Stimulated activated CD4-positive, alpha-beta T cell treated with anti-CD3 and anti-CD28 coated beads, Interleukin-12 subunit alpha, Interleukin-12 subunit beta, amount 100 ng/mL, for 4 hours (primary cell): Measurements from ENCODE around the gene RFPL2.
"Not testable (repeated sequence)": the region's sequence is repeated elsewhere in the genome, so short reads cannot be mapped to it uniquely, and the experiment has no call there.

Experiments
- DNase-seq: peaks from one replicate; pipeline ENCODE4 v3.0.0-alpha.2; 2020

Gene RFPL2

GRCh38 chr22:32160411-32160810 is 44.5 kb downstream of the RFPL2 start:
- DNase-seq = not testable (repeated sequence)

- DNase-seq = no peak
Measured at GRCh38 chr22:32158712-32159533, 46.0 kb downstream of the RFPL2 start, which contains the start of gene C22orf42. C22orf42 (minus strand) TSS chr22:32159303; CDS start chr22:32159215, 88 bp downstream.

DNA sequence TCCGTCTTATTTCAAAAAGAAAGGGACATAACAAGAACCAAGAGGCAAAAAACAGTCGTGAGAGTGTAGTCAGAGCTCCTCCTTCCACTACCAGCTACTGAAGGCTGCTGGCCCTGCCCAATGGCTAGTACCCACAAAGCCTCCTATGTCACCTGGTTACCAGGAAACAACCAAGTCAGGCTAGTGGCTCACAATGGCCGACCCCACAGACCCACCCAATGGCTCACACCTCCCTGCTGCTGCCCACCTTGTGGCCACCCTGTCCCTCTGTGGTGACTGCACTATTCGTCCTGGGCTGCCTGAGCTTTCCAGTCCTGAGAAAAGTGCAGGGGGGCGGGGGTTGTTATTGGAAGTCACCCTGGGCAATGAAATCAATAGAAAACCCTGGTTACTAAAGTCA is 47.2 kb downstream of the RFPL2 start:
- not testable (repeated sequence) for DNase-seq

DNA sequence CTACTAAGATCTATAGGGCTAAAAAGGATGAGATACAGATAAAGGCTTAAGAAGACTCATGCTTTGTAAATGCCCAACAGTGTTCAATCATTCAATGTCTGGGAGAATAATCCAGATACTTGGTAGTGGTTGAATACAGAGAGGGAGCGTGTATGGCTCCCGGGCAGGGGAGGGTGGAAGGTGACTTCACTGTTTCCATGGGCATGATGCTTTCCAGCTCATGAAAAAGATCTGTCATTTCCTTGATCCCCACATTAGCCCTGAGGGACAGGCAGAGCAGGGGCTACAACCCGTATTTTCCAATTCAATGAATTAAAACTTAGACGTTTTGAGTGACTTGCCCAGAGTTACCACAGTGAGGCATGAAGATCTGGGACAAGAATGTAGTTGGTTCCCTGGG is 50.1 kb downstream of the RFPL2 start:
- DNase-seq = not testable (repeated sequence)

DNA sequence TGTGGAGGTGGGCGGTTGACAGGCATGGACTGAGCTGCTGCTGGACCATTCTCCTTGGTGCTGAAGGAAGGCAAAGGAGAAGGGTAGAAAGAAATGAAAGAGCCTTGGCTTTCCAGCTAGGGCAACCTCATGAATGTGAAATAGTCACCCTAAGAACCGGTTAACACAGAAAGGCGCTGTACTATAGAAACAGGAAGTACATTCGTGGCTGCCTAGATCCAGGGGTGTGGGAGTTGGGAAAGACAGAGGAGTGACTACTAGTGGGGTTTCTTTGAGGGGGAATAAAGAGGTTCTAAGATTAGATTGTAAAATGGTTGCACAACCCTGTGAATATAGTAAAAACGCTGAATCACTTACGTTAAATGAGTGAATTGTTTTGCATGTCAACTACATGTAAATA is 53.2 kb downstream of the RFPL2 start:
- DNase-seq = not testable (repeated sequence)

DNA sequence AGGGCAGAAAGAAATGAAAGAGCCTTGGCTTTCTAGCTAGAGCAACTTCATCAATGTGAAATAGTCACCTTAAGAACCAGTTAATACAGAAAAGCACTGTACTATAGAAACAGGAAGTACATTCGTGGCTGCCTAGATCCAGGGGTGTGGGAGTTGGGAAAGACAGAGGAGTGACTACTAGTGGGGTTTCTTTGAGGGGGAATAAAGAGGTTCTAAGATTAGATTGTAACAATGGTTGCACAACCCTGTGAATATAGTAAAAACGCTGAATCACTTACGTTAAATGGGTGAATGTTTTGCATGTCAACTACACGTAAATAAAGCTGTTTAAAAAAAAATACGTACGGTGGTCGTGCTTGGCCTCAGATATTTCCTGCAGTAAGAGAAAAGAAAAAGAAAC is 54.2 kb downstream of the RFPL2 start:
- not testable (repeated sequence) for DNase-seq

DNA sequence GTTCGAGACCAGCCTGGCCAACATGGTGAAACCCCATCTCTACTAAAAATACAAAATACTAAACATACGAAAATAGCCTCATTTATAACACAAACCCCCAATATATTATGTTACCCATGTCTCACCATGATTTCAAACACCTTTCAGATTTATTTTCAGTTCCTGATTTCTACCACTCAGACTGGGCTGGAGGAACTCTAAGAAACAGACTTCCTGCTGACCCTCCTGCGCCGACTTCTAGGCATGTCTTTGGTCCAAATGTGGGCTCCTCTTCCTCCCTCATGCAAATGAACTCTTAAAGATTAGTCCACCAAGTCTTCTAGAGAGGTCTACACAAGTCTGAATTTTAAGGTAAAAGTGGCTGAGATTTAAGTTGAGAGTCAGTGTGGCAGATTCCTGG is 56.5 kb downstream of the RFPL2 start:
- DNase-seq = not testable (repeated sequence)

DNA sequence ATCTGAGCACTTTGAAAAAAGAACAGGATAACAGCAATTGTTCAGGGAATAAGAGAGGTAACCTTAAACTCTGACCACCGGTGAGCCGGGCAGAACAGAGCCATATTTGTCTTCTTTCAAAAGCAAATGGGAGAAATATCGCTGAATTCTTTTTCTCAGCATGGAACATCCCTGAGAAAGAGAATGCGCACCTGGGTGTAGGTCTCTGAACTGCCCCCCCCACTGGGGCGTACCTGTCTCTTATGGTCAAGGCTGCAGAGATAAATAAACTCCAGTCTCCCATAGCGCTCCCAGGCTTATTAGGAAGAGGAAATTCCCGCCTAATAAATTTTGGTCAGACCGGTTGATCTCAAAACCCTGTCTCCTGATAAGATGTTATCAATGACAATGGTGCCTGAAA is 57.7 kb downstream of the RFPL2 start:
- not testable (repeated sequence) for DNase-seq

GRCh38 chr22:32144496-32145274 is 60.2 kb downstream of the RFPL2 start:
- no peak for DNase-seq

GRCh38 chr22:32142600-32142999 is 62.3 kb downstream of the RFPL2 start:
- no peak for DNase-seq

- not testable (repeated sequence) for DNase-seq
Measured at GRCh38 chr22:32140688-32141087, 64.2 kb downstream of the RFPL2 start.
